B cell (primary cell): ENCODE data around the gene ADGRD1.

ENCODE experiments used
- CTCF ChIP-seq: fragments of 200-600 bp; IDR thresholded peaks from one replicate; pipeline ENCODE4 v1.8.0; 2022; ENCODE audit warnings: antibody characterized with exemption, mild to moderate bottlenecking
- EZH2 ChIP-seq: IDR thresholded peaks from 2 replicates; pipeline ENCODE4 v1.6.1; 2012; ENCODE audit warnings: borderline replicate concordance, low read depth, mild to moderate bottlenecking, moderate library complexity, low read length; ENCODE audit not compliant: insufficient read depth, poor library complexity, severe bottlenecking

- no peak for TF ChIP-seq CTCF
- TF ChIP-seq EZH2, result no peak
Measured at GRCh38 chr12:131026754-131027153, 73.0 kb downstream of the ADGRD1 start.
